Measurements from ENCODE around the gene GRM2. TPM values are rescaled to one million over a fixed set of nuclear protein-coding genes. Genes with fewer than 3 reads are reported as not detected.

Gene GRM2
- total RNA-seq, 1 donor from 2014 or later = 6.6 TPM

DNA sequence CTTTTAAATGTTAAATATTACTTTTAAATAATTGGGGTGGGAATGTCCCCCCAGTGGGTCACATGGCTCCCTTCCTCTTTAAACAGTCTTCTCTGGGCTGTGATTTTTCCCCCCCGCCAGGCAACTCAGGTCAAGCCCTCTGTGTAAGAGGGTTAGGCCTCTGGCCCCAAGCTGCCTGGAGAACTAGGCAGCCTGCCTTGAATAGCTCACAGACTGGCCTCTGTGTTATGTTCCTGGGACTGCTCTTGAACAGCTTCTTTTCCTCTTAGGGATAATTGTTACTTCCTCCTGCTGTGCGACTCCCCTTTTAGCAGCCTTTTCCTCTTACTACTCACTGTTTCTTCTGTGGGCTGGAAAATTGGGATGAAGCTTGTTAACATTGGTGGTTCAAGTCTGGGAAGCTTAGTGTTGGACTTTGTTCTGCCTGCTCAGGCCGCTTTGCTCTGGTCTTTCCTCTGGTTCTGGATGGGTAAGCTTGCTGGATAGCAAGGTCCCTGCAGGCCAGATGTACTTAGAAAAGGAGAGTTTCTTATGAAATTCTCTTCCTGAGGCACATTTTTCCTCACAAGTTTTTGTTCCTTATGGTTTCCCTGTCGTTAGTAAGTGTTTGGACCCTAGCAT, 33.6 kb upstream of the GRM2 start:
- TF ChIP-seq CTCF (conservative IDR thresholded peaks at IDR 0.05) = no peak
- Mint-ChIP-seq H3K36me3 (ENCODE audit: low read depth) (peaks cover 6% of the 10 kb centered on the region), H3K27me3 (ENCODE audit: low read depth) (peaks cover 2% of the 10 kb centered on the region), H3K4me3 (peak overlapping the region; percentile 86), H3K9me3 (no peaks in the 10 kb centered on the region), H3K27ac (ENCODE audit: unreplicated experiment) (peak overlapping the region; percentile 40), H3K4me1 (peaks cover 42% of the 10 kb centered on the region)
- no peak for DNase-seq (ENCODE audit: low read depth, low spot score)

DNA sequence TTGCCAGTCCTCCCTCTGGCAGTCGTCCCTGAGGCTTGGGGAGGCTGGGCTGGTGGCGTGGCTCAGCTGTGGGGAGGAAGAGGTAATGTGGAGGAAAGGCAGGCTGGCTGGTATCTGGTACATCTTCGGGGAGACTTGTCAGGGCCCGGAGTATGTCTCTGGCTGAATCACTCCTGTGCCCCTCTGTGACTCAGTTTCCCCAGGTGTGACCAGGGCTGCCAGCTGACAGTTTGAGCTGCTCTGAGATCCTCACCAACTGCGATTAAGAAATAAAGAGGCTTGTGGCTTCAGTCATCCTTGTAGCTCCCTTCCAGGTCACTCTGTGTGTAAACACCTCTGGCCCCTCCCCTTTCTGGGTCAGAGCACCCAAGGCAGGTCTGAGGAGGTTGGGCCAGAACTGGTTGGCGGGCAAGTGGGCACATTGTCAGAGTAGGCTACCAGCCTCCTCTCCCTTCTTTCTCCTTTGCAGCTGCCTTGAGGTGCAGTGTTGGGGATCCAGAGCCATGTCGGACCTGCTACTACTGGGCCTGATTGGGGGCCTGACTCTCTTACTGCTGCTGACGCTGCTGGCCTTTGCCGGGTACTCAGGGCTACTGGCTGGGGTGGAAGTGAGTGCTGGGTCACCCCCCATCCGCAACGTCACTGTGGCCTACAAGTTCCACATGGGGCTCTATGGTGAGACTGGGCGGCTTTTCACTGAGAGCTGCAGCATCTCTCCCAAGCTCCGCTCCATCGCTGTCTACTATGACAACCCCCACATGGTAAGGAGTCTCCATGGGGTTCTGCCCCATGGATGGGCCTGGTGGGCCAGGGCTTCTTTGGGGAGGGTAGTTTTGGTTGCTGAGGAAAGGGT, 32.8 kb upstream of the GRM2 start:
- H3K36me3 Mint-ChIP-seq (ENCODE audit: low read depth) = peaks cover 6% of the 10 kb centered on the region
- TF ChIP-seq CTCF (conservative IDR thresholded peaks at IDR 0.05) = no peak
- no peak for DNase-seq (ENCODE audit: low read depth, low spot score)
- peak overlapping the region; percentile 86 for H3K4me3 Mint-ChIP-seq
- H3K4me1 Mint-ChIP-seq = peaks cover 36% of the 10 kb centered on the region
- peaks cover 2% of the 10 kb centered on the region for H3K27me3 Mint-ChIP-seq (ENCODE audit: low read depth)
- H3K9me3 Mint-ChIP-seq = no peaks in the 10 kb centered on the region
- peak overlapping the region; percentile 40 for H3K27ac Mint-ChIP-seq (ENCODE audit: unreplicated experiment)

- no peak overlapping the region for H3K27ac Mint-ChIP-seq (ENCODE audit: unreplicated experiment)
- TF ChIP-seq CTCF (conservative IDR thresholded peaks at IDR 0.05) = no peak
- no peaks in the 10 kb centered on the region for H3K27me3 Mint-ChIP-seq (ENCODE audit: low read depth)
- H3K4me3 Mint-ChIP-seq = peak overlapping the region; percentile 86
- H3K4me1 Mint-ChIP-seq = peaks cover 30% of the 10 kb centered on the region
- DNase-seq (ENCODE audit: low read depth, low spot score) = no peak
- no peaks in the 10 kb centered on the region for H3K9me3 Mint-ChIP-seq
- peaks cover 6% of the 10 kb centered on the region for H3K36me3 Mint-ChIP-seq (ENCODE audit: low read depth)
These were observed 31.7 kb upstream of the GRM2 start for GRCh38 chr3:51675201-51675611.

DNA sequence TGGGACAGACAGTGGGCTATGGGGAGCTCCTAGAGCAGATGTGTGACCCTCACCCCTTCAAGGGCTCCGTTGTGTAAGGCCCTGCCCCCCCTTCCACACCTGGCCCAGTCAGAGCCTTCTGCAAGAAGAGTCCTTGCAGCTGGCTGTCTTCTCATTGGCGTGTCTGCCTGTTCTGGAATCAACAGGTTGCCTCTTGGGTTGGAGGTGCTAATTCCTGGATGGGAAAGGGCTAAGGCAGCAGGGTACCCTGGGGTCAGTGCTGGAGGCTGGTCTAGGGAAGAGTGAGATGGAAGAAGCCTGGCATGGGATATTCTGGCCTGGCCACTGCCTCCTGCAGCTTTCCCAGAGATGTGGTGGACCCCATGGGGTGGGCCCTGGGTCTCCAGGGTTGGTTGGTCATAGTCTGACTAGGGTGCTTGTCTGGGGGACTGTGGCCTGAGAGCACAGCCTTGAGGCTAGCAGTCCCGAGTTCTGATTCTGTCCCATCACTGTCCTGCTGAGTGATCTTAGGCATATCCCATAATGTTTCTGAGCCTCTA, 30.7 kb upstream of the GRM2 start:
- no peak for TF ChIP-seq CTCF (conservative IDR thresholded peaks at IDR 0.05)
- H3K27ac Mint-ChIP-seq (ENCODE audit: unreplicated experiment) = no peak overlapping the region
- H3K36me3 Mint-ChIP-seq (ENCODE audit: low read depth) = peaks cover 6% of the 10 kb centered on the region
- DNase-seq (ENCODE audit: low read depth, low spot score) = no peak
- no peaks in the 10 kb centered on the region for H3K27me3 Mint-ChIP-seq (ENCODE audit: low read depth)
- peaks cover 27% of the 10 kb centered on the region for H3K4me1 Mint-ChIP-seq
- peak overlapping the region; percentile 25 for H3K4me3 Mint-ChIP-seq
- no peaks in the 10 kb centered on the region for H3K9me3 Mint-ChIP-seq

DNA sequence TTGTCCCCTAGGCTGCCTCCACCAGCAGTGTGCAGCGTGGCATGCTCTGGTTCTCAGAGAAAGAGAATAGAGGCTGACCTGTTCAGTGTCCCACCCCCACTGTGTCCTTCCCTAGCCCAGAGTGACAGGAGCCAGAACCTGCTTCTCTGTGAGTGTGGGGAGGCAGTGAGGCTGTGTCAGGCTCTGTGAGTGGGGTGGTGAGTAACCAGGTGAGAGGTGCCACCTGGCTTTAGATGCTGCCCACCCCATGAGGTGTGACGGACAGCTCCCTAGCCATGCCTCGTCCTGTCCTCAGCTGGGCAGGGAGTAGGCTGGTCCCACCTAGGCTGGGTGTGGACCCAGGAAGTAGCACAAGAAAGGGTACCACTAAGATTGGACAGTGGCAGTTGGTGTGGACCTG, 29.5 kb upstream of the GRM2 start:
- peak overlapping the region; percentile 67 for H3K27ac Mint-ChIP-seq (ENCODE audit: unreplicated experiment)
- no peak overlapping the region for H3K4me3 Mint-ChIP-seq
- no peak for DNase-seq (ENCODE audit: low read depth, low spot score)
- peaks cover 6% of the 10 kb centered on the region for H3K36me3 Mint-ChIP-seq (ENCODE audit: low read depth)
- H3K4me1 Mint-ChIP-seq = peaks cover 28% of the 10 kb centered on the region
- H3K9me3 Mint-ChIP-seq = no peaks in the 10 kb centered on the region
- TF ChIP-seq CTCF (conservative IDR thresholded peaks at IDR 0.05) = no peak
- no peaks in the 10 kb centered on the region for H3K27me3 Mint-ChIP-seq (ENCODE audit: low read depth)
